H54 (cell line): ENCODE measurements around the gene IQSEC3.

Experiments
- DNase-seq: peaks from one replicate; pipeline ENCODE4 v3.0.0; 2011; ENCODE audit warnings: low spot score, mixed read lengths; ENCODE audit not compliant: insufficient read length
- FAIRE-seq: peaks from 3 replicates; lab custom pipeline; 2011; peaks lifted over from hg19 to GRCh38; lab: Jason Lieb, UNC
- POLR2A ChIP-seq: IDR thresholded peaks from 2 replicates; pipeline ENCODE4 v1.6.1; 2011; ENCODE audit warnings: low read depth, mild to moderate bottlenecking, low read length

IQSEC3 gene

GRCh38 chr12:188910-189621 is 122.5 kb downstream of the IQSEC3 start:
- peak; percentile 56 for DNase-seq
- FAIRE-seq: no peak
- no peak for TF ChIP-seq POLR2A

GRCh38 chr12:189622-189962 is 123.0 kb downstream of the IQSEC3 start:
- FAIRE-seq (no peak), DNase-seq (no peak)
- TF ChIP-seq POLR2A: no peak

GRCh38 chr12:190881-191280 is 124.3 kb downstream of the IQSEC3 start:
- no peak for DNase-seq
- TF ChIP-seq POLR2A: no peak
- FAIRE-seq: no peak

- FAIRE-seq: no peak
- no peak for TF ChIP-seq POLR2A
- DNase-seq: no peak
These were observed 125.0 kb downstream of the IQSEC3 start for GRCh38 chr12:191541-191940.

GRCh38 chr12:193261-193660 is 126.7 kb downstream of the IQSEC3 start:
- no peak for FAIRE-seq
- DNase-seq: no peak
- TF ChIP-seq POLR2A: no peak

GRCh38 chr12:194276-194675 is 127.7 kb downstream of the IQSEC3 start:
- no peak for DNase-seq
- FAIRE-seq: no peak
- no peak for TF ChIP-seq POLR2A

- FAIRE-seq: no peak
- no peak for TF ChIP-seq POLR2A
- DNase-seq: no peak
These were observed 128.6 kb downstream of the IQSEC3 start for GRCh38 chr12:195156-195555.

- DNase-seq: no peak
- no peak for TF ChIP-seq POLR2A
- FAIRE-seq: no peak
These were observed 129.4 kb downstream of the IQSEC3 start for GRCh38 chr12:195951-196350.

- DNase-seq (no peak), FAIRE-seq (no peak)
- no peak for TF ChIP-seq POLR2A
These were observed 129.9 kb downstream of the IQSEC3 start for GRCh38 chr12:196436-196835.

GRCh38 chr12:197347-197746 is 130.8 kb downstream of the IQSEC3 start:
- TF ChIP-seq POLR2A: no peak
- FAIRE-seq (no peak), DNase-seq (no peak)

GRCh38 chr12:197911-198695 is 131.5 kb downstream of the IQSEC3 start:
- TF ChIP-seq POLR2A: no peak
- no peak for DNase-seq
- no peak for FAIRE-seq

GRCh38 chr12:198705-199104 is 132.1 kb downstream of the IQSEC3 start:
- DNase-seq: no peak
- FAIRE-seq: no peak
- no peak for TF ChIP-seq POLR2A

- TF ChIP-seq POLR2A: no peak
- no peak for FAIRE-seq
- no peak for DNase-seq
These were observed 134.8 kb downstream of the IQSEC3 start for GRCh38 chr12:201361-201760.

- TF ChIP-seq POLR2A: no peak
- DNase-seq: no peak
- FAIRE-seq: no peak
These were observed 135.6 kb downstream of the IQSEC3 start for GRCh38 chr12:202081-202731.
